NCI-H82 treated with DMSO at 0.1 percent for 48 hours (cell line): ENCODE data around the gene MRPL17.
A peak's percentile ranks its signal among the peaks of the same experiment; 100 is the strongest.
"Not testable (repeated sequence)": the region's sequence is repeated elsewhere in the genome, so short reads cannot be mapped to it uniquely, and the experiment has no call there.

Experiments used
- DNase-seq: peaks from one replicate; lab custom pipeline; 2025; ENCODE audit not compliant: unreplicated experiment; lab: John Stamatoyannopoulos, UW

The MRPL17 gene

DNA sequence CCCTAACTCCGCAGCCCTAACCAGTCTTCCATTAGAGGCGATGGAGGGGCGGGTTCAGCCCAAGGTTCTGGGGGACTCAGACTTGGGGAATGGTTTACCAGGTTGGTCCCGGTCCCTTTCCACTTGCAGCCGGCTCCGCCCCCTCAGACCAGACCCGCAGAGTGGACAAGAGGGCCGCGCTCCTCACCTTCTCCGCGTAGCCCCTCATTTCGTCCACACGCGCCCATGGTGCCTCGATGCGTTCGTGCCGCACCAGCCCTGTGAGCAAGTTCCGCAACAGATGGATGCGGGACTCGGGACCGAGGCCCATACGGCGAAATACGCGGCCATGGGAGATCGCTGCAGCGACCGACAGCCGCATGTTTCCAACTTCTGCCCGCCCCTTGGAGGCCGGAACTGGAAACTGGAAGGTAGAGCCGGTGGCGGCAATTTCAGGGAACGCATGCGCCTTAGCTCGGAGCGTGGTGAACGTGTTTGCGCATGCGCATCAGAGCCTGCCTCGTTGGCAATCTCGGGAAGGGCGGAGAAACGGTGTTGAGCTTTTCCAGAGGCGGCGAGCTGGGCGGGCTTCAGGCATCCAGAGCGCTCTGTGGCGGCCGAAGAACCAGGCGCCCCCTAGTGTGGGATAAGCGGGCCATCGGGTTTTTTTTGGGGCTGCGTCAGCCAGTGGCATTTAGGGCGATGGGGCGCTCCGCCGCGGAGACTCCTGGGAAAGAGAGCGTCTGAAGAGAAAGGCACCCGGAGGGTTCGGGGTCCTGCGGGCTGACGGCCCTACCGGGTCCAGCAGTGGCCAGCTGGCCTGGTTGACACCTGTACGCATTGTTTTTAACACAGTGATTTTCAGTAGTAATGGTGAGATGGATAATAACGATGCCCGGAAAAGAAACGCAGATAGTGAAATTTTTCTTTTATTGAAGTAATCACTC, at the start of gene MRPL17:
Gene MRPL17, minus strand, starts transcription at position 405 of the 926 bp plus-strand sequence. Its CDS starts 44 bp downstream, at position 361.
- DNase-seq = peak; percentile 93

DNA sequence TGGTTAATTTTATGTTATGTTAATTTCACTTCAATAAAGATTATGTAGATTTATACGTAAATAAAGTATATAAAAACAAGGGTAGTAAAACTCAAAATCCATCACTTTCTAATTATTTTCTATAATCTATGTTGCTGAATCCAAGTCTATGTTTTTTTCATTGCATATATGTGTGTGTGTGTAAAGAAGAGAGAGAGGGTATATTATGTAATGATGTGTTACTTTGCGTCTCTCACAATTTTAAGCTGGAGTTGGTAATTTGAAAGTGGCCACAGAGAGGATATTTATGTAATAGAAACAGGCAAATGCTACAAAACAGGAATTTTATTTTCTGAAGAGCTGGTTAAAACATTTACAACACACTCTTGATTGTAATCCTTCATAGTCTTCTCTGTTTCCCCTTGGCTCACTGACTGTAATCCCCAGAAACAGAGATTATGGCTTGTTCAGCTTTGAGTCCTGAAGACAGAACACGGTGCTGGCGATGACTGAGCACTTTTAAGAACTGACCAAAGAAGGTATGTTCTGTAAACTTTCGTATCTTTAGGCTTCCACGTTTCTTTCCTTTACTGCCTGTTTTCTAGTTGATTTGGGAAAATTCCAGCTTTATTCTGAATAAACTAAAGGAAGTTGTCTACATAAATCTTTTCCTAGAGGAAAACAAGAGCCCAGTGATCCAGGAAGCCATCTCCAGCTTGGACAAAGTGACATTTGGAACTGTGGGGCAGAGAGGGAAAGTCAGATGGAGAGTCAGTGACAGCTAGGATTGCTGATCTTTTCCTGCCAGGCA, 45.0 kb upstream of the MRPL17 start:
- no peak for DNase-seq

DNA sequence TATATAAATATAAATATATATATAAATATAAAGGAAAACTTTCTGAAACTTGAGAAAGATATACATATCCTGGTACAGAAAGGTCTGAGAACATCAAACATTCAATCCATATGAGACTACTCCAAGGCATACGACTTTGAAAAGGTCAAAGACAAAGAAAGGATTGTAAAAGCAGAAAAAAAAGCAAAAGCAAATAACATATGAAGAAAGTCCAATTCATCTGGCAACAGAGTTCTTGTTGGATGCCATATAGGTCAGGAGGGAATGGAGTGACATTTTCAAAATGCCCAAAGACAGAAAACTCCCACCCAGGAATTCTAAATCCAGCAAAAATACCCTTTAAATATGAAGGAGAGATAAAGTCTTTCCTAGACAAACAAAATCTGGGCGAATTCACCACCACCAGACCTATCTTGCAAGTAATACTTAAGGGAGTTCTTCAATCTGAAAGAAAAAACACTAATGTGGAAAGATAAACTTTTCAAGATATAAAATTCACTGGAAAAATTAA, 42.3 kb upstream of the MRPL17 start:
- DNase-seq = no peak

DNA sequence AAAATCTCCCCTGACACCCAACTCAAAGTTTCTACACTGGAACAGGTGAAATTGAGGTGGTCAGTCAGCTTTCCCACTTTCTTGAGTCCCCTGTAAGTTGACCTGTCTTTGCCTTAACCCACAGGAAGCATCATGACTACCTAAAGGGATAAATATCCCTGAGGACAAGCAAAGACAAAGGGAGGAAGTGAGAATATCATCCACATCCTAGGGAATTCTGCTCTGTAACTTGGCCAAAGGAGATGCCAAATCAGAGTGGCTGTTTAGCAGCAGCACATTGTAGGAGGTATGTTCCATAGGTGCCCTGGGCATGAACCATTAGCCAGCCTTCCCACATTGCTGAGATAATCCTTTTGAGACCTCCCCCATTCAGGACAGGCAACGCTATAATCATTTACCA, 40.9 kb upstream of the MRPL17 start:
- no peak for DNase-seq

DNA sequence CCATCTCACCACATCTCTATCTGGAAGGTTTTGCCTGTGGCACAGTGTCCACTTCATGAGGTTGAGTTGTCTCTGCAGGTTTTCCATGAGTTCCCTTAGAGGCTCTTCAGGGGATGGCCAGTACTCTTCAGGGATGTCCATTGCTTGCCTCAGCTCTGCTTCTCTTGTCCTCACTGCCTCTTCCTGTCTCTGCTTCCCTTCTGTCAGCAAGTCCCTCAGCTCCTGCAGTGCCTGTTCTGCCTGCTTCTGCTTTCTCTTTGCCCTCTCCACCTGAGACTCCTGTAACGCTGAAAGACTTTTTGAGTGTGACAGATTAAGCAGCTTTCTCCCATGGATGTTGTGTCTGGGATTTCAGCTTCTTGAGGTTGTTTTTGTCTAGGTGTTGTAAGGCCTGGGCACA, 38.2 kb upstream of the MRPL17 start:
- no peak for DNase-seq

DNA sequence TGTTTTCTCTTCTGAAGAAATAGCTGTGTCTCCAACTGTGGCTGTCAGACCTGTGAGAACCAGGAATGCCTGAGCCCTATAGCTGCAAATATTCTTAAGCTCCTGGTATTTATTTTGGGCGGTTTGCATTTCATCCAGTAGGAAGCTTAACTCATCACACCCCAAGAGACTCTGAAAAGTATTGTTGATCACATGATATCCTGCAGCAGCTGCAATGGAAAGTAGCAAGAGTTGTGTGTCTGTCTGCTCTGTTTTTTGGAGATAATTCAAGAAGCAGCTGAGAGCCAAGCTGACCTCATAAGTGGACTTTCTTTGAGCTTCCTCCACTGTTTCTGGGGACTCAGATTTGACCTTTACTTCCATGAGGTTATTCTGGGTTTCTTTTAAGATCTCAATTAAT, 36.4 kb upstream of the MRPL17 start:
- DNase-seq = no peak

DNA sequence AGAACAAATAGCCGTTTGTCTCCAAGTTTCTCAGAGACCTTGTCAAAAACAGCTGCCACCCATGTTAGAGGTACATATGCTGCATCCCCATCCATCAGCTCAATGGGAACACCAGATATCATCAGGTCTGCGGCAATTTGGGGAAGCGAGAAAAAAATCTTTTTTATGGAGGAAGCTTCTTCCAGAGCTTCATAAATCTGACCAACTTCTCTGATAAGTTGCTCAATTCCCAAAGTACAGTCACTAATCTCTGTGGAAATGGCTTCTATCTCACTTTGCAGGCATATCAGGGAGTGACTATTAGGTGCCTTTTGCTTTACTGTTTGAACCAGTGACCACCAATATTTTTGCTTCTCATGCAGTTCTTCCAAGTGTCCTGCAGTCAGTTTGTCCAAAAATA, 34.3 kb upstream of the MRPL17 start:
- no peak for DNase-seq

DNA sequence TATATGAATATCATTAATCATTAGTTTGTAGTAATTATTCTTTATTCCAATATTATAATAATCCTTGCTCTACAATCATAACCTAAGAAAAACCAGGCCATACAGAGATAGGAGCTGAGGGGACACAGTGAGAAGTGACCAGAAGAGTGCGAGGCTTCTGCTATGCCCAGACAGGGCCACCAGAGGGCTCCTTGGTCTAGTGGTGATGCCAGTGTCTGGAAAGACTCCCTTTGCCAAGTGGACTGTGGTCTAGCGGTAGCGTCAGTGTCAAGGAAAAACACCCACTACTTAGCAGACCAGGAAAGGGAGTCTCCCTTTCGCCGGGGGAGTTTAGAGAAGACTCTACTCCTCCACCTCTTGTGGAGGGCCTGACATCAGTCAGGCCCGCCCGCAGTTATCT, 28.4 kb upstream of the MRPL17 start:
- DNase-seq = not testable (repeated sequence)

DNA sequence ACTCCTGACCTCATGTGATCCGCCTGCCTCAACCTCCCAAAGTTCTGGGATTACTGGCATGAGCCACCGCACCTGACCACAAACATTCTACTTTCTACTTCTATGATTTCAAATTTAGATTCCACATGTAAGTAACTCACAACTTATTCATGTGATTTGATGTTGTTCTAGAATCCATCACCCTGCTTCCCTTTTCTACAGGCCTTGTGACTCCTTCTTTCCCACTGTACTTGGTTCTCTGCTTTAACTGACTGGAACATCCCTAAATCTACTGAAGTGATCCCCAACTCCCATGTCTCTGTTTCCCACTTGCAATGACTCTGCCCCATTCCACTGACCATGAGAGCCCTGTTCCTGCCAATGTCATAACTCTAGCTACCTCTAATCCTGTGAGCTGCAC, 25.7 kb upstream of the MRPL17 start:
- DNase-seq = no peak

DNA sequence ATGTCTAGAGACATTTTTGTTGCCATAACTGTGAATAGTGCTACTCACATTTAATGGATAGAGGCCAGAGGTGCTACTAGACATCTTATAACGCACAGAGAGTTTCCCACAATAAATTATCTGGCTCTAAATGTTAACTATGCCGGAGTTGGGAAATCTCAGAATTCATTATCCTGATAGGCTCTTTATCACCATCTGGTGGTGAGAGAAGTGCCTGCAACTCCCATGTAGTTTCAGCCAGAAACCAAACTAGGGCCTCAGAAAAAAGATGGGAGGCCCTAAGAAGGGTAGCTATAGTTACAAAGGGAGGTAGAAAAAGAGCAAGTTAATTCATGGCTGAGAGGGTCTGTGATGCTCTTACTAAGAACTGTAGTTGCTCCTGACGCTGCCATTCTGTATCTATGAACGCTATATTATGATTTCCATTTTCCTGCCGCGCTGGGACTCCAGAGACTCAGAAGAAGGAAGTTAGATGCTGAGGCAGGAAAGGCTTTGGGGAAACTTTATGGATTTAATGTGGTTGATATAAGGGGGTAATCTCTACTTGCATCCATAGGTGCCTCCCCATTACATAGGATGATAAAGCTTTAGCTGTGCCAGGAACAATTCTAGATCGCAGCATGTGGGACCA, 22.9 kb upstream of the MRPL17 start:
- DNase-seq = peak; percentile 3

DNA sequence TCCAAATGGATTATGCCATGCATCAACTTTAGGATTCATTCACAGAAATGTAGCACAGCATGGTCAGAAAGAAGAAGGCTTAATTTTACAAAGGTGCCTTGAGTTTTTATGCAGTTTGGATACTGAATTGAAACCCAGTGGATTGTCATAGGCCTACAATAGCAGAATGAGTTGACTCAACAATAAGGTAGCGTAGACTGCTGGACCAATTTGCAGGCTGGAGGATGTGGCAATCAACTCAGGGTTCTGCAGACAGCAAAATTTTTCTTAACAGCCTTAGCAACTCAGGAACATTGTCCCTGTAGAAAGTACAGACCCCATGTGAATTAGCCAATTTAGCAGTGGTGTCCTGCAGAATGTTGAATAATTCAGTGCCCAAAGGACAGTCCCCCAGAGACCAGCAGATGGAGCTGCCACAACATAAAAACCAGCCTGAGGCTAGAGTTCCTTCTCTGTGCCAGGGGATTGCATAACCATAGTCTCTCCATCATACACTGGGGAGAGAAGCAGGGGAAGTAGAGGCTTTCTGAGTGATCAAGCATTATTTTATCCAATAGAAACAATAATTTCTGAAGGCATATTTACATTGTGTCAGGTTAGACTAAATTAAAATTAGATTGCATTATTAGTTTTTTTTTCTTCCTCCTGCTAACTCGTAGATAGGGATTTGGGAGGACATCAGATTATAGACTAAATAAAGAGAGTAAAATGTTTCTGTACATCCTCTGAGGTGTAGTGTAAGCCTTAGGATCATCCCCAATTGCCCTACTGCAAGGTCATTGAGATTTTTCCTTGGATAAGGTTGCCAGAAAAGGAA, 20.3 kb upstream of the MRPL17 start:
- DNase-seq = peak; percentile 48

DNA sequence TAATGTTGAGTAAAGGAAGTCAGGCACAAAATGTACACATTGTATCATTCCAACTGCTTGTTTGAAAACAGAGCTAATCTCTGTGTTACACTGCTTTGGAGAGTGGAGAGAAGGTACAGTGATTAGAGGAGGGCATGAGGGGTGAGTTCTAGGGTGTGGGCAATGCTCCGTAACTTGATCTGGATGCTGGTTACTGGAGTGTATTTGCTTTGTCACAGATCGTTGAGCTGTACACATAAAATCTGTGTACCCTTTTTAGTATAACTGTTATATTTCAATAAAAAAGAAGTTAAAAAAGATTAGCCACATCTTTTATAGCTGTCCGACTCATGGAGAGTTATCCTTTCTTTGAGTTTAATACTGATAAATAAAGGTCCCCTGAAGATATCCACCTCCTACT, 18.8 kb upstream of the MRPL17 start:
- peak; percentile 82 for DNase-seq

DNA sequence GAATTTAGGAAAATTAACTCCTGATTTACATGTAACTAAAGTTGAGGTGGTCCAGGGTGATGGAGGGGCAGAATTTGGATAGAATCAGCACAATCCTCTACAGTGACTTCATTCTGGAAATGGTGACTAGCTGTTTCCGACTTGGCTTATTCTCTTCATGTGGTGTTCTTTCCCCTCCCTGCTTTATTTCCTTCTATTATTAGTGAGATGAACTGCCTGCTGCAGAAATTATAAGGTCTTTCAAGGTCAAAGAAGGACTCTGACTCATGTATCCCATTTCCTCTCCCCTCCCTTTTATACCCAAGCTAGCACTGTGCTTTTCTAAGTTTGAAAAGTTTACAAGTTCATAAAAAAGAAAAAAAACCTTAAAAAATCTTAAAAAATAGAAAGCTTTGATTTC, 12.2 kb upstream of the MRPL17 start:
- DNase-seq = no peak

DNA sequence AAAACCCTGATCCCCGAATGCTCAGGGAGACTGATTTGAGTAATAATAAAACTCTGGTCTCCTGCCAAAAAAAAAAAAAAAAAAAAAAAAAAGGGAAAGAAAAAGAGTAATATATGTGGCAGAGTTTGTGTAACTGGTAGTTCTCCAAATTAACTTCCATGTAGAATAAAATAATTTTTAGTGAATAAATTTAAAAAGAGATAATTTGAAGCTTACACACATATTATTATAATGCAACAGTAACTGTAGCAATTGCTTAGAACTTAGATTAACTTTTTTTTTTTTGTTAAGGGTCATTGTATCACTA, 11.0 kb upstream of the MRPL17 start:
- no peak for DNase-seq

DNA sequence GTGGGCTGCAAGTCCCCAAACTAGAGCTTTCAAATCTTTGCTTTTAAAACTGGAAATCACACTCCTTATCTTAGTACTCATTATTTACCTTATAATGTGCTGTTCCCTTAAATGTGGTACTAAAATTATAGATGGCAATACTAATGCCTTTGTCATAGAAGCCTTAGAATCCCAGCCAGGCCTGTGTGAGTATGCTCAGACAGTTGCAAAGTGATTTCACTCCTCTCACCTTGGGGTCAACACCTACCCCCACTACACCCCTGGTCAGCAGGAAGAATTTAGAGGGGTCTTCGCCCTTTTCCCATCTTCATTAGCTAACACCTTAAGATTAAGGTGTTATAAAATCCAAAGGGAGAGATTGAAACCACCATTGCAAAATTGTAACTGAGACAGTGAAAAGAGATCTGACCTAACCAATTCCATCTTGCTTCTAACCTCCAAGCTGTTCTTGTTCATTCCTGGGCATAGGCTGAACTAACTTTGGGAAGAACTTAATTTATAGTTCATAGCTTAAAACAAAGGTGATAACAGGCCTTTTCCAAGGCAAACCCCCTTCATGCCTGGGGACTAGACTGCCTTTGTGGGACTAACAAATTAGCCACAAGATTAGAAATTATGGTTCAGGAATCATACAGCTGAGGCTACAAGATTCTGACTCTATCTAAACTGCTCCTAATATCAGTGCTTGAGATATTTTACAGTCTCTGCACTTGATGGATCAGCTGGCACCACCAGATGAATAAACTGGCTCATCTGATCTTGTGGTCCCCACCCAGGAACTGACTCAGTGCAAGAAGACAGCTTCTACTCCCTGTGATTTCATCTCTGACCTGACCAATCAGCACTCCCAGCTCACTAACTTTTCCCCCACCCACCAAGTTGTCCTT, 10.4 kb upstream of the MRPL17 start:
- no peak for DNase-seq

DNA sequence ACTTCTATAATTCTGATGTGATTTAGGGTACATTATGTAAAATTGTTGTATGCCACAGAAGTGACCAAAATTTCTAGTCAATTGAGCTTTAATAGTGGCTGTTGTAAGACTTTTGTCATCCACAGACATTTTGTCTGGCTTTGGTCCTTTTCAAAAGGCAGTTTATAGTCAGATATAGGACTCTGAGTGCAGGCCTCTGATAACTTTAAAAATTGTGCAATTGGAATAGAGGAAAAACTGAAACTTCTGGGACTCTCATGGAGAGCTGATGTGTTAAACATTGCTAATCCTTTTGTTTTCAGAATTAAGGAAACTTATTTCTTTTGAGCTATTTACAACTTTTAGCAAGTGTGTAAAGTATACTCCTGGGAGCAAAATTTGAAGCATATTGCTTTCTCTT, 9.0 kb upstream of the MRPL17 start:
- no peak for DNase-seq

DNA sequence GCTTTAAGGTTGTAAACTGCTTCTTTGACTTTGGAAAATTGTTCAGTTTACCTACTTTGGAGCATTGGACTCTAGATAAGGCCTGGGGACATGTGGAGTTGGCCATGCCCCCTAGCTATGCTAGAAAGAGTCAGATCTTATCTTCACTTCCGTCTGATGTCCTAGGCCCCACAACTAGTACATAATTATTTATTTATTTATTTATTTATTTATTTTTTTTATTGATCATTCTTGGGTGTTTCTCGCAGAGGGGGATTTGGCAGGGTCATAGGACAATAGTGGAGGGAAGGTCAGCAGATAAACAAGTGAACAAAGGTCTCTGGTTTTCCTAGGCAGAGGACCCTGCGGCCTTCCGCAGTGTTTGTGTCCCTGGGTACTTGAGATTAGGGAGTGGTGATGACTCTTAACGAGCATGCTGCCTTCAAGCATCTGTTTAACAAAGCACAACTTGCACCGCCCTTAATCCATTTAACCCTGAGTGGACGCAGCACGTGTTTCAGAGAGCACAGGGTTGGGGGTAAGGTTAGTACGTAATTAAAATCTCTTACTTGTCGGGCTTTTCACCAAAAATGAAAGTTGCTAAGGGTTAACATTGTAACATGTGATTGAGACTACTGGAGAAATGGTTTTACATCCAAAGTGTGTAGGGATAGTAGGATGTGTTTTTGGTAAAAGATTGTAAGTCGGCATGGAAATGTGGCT, 7.4 kb upstream of the MRPL17 start:
- DNase-seq = peak; percentile 52

DNA sequence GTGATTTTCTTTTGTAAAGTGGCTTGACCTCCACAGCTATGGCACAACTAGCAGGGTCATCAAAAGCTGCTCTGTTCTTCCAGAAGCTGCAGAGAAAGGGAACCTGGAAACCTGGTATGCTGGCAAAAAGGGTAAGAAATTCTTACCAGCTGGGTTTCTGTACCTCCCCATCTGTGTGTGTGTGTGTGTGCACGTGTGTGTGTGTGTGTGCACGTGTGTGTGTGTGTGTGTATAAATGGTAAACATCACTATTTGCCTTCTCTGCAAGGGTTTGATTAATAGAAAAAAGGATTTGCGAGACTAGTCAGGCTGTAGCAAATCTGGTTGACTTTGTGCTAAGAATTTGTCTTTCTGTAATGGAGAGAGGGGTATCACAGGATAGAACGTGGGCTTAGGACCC, 4.7 kb upstream of the MRPL17 start:
- no peak for DNase-seq

DNA sequence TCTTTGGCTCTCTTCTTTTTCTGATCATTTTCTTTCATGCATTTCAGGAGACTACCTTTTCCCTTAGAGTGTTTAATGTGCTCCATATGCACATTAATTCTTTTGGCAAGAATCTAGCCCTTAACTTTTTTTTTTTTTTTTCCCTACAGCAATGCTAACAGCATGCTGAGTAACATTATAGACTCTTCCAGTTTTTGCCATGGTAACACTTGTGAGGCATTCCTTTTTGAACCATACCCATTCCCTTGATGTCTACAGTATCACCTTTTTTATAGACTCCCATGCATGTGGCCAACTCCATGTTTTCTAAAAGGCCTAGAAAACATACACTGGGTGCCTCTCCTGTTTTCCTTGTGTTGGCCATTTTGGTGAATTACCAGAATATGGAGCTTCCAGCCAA, 2.9 kb upstream of the MRPL17 start:
- no peak for DNase-seq
